Loucy (cell line): ENCODE results near the gene TIAM1.
"Not testable (repeated sequence)": the region's sequence is repeated elsewhere in the genome, so short reads cannot be mapped to it uniquely, and the experiment has no call there.

Experiments
- H2AFZ ChIP-seq: fragments of 200-600 bp; sonication (generic); 2 replicates; pipeline ENCODE4 v1.6.0; 2016; ENCODE audit warnings: antibody characterized with exemption, mild to moderate bottlenecking, low read length, moderate library complexity
- H3F3A ChIP-seq: fragments of 200-600 bp; 2 replicates; pipeline ENCODE4 v1.6.0; 2016; ENCODE audit warnings: antibody characterized with exemption, low read depth, mild to moderate bottlenecking
- H3K27me3 ChIP-seq: fragments of 200-600 bp; sonication (generic); 2 replicates; pipeline ENCODE4 v1.6.1; 2014; ENCODE audit warnings: low read length, mild to moderate bottlenecking; ENCODE audit not compliant: insufficient read depth, poor library complexity, severe bottlenecking
- H3K36me3 ChIP-seq: fragments of 200-600 bp; sonication (generic); 2 replicates; pipeline ENCODE4 v1.6.1; 2016; ENCODE audit warnings: low read length; ENCODE audit not compliant: insufficient read depth
- H3K4me1 ChIP-seq: fragments of 200-600 bp; sonication (generic); 2 replicates; pipeline ENCODE4 v1.5.1; 2014; ENCODE audit warnings: low read length, mild to moderate bottlenecking; ENCODE audit not compliant: insufficient read depth, poor library complexity, severe bottlenecking
- H3K4me2 ChIP-seq: fragments of 200-600 bp; sonication (generic); 2 replicates; pipeline ENCODE4 v1.6.0; 2014; ENCODE audit warnings: antibody characterized with exemption, low read length, low read depth, mild to moderate bottlenecking; ENCODE audit not compliant: poor library complexity, severe bottlenecking
- H3K4me3 ChIP-seq: fragments of 200-600 bp; sonication (generic); 2 replicates; pipeline ENCODE4 v1.5.1; 2014; ENCODE audit warnings: low read length, mild to moderate bottlenecking, mixed read lengths; ENCODE audit not compliant: poor library complexity, severe bottlenecking
- H3K79me2 ChIP-seq: fragments of 200-600 bp; sonication (generic); 2 replicates; pipeline ENCODE4 v1.6.1; 2014; ENCODE audit warnings: low read length; ENCODE audit not compliant: insufficient read depth
- H3K9ac ChIP-seq: fragments of 200-600 bp; sonication (generic); 2 replicates; pipeline ENCODE4 v1.6.0; 2014; ENCODE audit warnings: mild to moderate bottlenecking, low read depth, low read length, moderate library complexity; ENCODE audit not compliant: poor library complexity, severe bottlenecking
- H3K9me2 ChIP-seq: fragments of 200-600 bp; sonication (generic); replicated peaks from 2 replicates; pipeline ENCODE4 v1.6.1; 2016; ENCODE audit warnings: low read depth, low read length, mixed read lengths
- H3K9me3 ChIP-seq: fragments of 200-600 bp; sonication (generic); 2 replicates; pipeline ENCODE4 v1.6.1; 2014; ENCODE audit warnings: mild to moderate bottlenecking, antibody characterized with exemption, low read length, low read depth; ENCODE audit not compliant: insufficient read depth
- H4K20me1 ChIP-seq: fragments of 200-600 bp; sonication (generic); 2 replicates; pipeline ENCODE4 v1.6.0; 2014; ENCODE audit warnings: antibody characterized with exemption, low read length, mild to moderate bottlenecking; ENCODE audit not compliant: insufficient read depth, poor library complexity, severe bottlenecking
- EZH2phosphoT487 ChIP-seq: fragments of 200-600 bp; IDR thresholded peaks from 2 replicates; pipeline ENCODE4 v1.6.1; 2018; ENCODE audit warnings: antibody characterized with exemption, mild to moderate bottlenecking, moderate library complexity, borderline replicate concordance
- TF ChIP-seq, protein P1 (sequence below): fragments of 200-600 bp; sonication (generic); conservative IDR thresholded peaks from 2 replicates; pipeline ENCODE4 v1.5.1; 2014; ENCODE audit warnings: mild to moderate bottlenecking, antibody characterized with exemption, low read length

TIAM1 gene

GRCh38 chr21:31230937-31231336 lies 113.1 kb downstream of the TIAM1 start:
- Histone ChIP-seq H3F3A (no peaks in the 10 kb centered on the region), H3K79me2 (no peaks in the 10 kb centered on the region), H2AFZ (no peak overlapping the region), H3K9me2 (no peaks in the 10 kb centered on the region), H3K4me3 (no peak overlapping the region), H3K9ac (no peak overlapping the region), H4K20me1 (no peaks in the 10 kb centered on the region), H3K4me2 (no peak overlapping the region), H3K4me1 (peaks cover 8% of the 10 kb centered on the region), H3K36me3 (peaks cover 11% of the 10 kb centered on the region; the same call in 1 of the 2 replicates), H3K27me3 (no peaks in the 10 kb centered on the region), H3K9me3 (no peaks in the 10 kb centered on the region)
- TF ChIP-seq, protein P1, sequence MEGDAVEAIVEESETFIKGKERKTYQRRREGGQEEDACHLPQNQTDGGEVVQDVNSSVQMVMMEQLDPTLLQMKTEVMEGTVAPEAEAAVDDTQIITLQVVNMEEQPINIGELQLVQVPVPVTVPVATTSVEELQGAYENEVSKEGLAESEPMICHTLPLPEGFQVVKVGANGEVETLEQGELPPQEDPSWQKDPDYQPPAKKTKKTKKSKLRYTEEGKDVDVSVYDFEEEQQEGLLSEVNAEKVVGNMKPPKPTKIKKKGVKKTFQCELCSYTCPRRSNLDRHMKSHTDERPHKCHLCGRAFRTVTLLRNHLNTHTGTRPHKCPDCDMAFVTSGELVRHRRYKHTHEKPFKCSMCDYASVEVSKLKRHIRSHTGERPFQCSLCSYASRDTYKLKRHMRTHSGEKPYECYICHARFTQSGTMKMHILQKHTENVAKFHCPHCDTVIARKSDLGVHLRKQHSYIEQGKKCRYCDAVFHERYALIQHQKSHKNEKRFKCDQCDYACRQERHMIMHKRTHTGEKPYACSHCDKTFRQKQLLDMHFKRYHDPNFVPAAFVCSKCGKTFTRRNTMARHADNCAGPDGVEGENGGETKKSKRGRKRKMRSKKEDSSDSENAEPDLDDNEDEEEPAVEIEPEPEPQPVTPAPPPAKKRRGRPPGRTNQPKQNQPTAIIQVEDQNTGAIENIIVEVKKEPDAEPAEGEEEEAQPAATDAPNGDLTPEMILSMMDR: no peak
- TF ChIP-seq EZH2phosphoT487: no peak

GRCh38 chr21:31228723-31229122 lies 115.3 kb downstream of the TIAM1 start:
- H3K4me3 ChIP-seq, H3K4me2 ChIP-seq, H4K20me1 ChIP-seq, H3K9ac ChIP-seq, H2AFZ ChIP-seq, H3K9me2 ChIP-seq, H3K79me2 ChIP-seq, H3F3A ChIP-seq, H3K9me3 ChIP-seq, H3K27me3 ChIP-seq, H3K4me1 ChIP-seq: not testable (repeated sequence)
- H3K36me3 ChIP-seq: peaks cover 24% of the 10 kb centered on the region; the same call in 1 of the 2 replicates

DNA sequence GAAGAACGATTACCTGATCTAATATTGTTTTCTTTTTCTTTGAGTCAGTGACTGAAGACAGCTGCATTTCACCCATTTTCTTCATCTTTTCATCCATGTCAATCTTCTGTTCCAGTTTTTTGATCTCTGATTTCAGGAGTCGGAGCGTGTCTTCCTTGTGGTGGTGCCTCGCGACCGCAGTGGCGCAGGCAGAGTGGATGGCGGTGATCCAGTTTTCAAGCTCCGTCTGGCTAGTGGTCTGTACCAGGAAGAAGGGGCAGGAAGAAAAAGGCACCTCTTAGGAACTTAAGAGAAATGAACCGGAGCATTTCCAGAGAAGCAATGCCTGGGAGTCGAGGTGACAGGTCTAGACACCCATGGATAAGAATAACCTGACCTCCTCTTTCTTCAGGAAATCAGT lies 118.3 kb downstream of the TIAM1 start:
- no peaks in the 10 kb centered on the region for H3K9me3 ChIP-seq
- TF ChIP-seq EZH2phosphoT487: no peak
- TF ChIP-seq, protein P1: no peak
- H3K9ac ChIP-seq: no peak overlapping the region
- no peaks in the 10 kb centered on the region for H3K27me3 ChIP-seq
- H3K4me2 ChIP-seq: no peak overlapping the region
- H4K20me1 ChIP-seq: no peaks in the 10 kb centered on the region
- no peaks in the 10 kb centered on the region for H3K4me1 ChIP-seq
- no peaks in the 10 kb centered on the region for H3F3A ChIP-seq
- H3K9me2 ChIP-seq: no peaks in the 10 kb centered on the region
- H3K4me3 ChIP-seq: no peak overlapping the region
- no peaks in the 10 kb centered on the region for H3K79me2 ChIP-seq
- no peak overlapping the region for H2AFZ ChIP-seq
- H3K36me3 ChIP-seq: peaks cover 29% of the 10 kb centered on the region; the same call in 1 of the 2 replicates

GRCh38 chr21:31222142-31222541 lies 121.9 kb downstream of the TIAM1 start:
- TF ChIP-seq EZH2phosphoT487: no peak
- TF ChIP-seq, protein P1: no peak
- no peak overlapping the region for H3K4me3 ChIP-seq
- no peak overlapping the region for H3K4me2 ChIP-seq
- no peaks in the 10 kb centered on the region for H3K4me1 ChIP-seq
- H3K9me2 ChIP-seq: no peaks in the 10 kb centered on the region
- no peaks in the 10 kb centered on the region for H3F3A ChIP-seq
- no peaks in the 10 kb centered on the region for H3K9me3 ChIP-seq
- H4K20me1 ChIP-seq: no peaks in the 10 kb centered on the region
- H3K27me3 ChIP-seq: no peaks in the 10 kb centered on the region
- H3K9ac ChIP-seq: no peak overlapping the region
- H3K36me3 ChIP-seq: peaks cover 35% of the 10 kb centered on the region; the same call in 1 of the 2 replicates
- H2AFZ ChIP-seq: no peak overlapping the region
- H3K79me2 ChIP-seq: no peaks in the 10 kb centered on the region
